Stimulated activated CD8-positive, alpha-beta memory T cell treated with anti-CD3 and anti-CD28 coated beads, Interleukin-7, amount 100 ng/mL, for 48 hours (primary cell): ENCODE measurements around the gene MAVS.

ENCODE experiments used
- DNase-seq, 2 donors: peaks; one replicate each; pipeline ENCODE4 v3.0.0-alpha.2; 2020; ENCODE audit warnings: low read depth in 1 of 2; ENCODE audit errors: extremely low read depth in 1 of 2

Gene MAVS

DNA sequence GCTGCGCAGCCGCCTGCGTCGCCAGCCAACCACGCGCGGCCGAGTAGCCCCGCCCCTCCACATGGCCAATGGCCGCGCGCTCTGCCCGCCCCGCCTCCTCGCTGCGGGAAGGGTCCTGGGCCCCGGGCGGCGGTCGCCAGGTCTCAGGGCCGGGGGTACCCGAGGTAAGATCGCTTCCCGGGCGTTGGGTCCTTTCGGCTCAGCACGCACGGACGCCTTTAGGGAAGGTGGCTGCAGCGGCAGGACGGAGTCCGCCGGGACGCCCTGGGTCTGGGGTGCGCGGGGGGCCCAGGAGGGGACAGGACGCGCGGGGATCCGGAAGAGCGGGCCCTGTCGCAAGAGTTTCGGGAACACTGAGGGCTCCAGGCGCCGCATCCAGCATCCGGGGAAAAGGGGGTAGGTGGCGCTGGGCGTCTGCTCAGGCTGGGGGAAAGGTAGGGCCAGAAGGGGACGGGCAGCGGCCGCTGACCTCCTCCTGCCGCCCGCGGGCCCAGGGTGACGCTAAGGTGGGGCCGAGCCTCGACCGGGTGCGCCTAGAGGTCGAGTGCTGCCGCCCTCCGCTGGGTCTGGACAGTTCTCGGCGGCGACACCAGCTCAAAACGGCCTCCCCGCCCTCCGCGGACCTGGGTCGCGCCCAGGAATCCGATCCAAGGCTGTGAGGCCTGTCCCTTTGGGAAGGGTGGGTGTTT, at the start of gene MAVS:
Gene MAVS, plus strand, starts transcription at position 95 of the 689 bp plus-strand sequence. CDS start 7,791 bp downstream, outside the sequence.
- DNase-seq: peak; percentile 78 to 80

GRCh38 chr20:3797226-3797545, 49.4 kb upstream of the MAVS start:
- DNase-seq: no peak

- peak in 1 of 2 donors; percentile 49 for DNase-seq
Measured at GRCh38 chr20:3797592-3798372, 48.9 kb upstream of the MAVS start.

- DNase-seq: no peak
Measured at GRCh38 chr20:3798373-3798768, 48.3 kb upstream of the MAVS start.

DNA sequence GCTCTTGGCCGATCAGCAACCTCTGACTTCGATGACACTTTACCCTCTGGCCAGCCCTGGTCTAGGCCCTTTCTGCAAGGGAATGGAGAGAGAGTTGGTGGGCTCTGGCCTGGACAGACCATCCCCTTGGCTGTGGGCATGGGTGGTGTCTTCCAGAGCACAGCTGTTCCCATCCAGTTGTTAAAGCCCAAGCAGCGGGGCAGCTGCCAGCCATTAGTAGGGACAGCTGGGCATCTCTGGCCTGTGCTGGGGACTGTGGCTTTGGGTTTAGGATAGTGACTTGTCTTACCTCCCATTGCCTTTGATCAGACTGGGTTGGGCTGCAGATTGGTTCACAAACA, 47.8 kb upstream of the MAVS start:
- no peak for DNase-seq

- no peak for DNase-seq
Measured at GRCh38 chr20:3800256-3800877, 46.3 kb upstream of the MAVS start.

DNA sequence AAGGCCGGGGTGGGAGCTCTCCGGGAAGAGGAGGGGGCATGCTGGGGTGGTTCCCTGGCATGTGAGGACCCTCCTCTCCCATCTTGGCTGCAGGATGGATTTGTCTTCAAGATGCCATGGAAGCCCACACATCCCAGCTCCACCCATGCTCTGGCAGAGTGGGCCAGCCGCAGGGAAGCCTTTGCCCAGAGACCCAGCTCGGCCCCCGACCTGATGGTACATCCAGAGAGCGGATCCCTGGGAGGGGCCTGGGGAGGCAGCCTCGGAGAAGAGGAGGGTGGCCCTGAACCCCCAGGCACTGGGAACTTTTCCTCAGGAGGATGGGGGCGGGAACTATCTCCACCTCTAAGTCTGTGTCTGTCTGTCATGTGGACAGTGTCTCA, 45.8 kb upstream of the MAVS start:
- DNase-seq: no peak

- DNase-seq: no peak
Measured at GRCh38 chr20:3801299-3801698, 45.3 kb upstream of the MAVS start.

- DNase-seq: no peak
Measured at GRCh38 chr20:3801846-3802245, 44.8 kb upstream of the MAVS start.

- no peak for DNase-seq
Measured at GRCh38 chr20:3802524-3803239, 44.0 kb upstream of the MAVS start.

DNA sequence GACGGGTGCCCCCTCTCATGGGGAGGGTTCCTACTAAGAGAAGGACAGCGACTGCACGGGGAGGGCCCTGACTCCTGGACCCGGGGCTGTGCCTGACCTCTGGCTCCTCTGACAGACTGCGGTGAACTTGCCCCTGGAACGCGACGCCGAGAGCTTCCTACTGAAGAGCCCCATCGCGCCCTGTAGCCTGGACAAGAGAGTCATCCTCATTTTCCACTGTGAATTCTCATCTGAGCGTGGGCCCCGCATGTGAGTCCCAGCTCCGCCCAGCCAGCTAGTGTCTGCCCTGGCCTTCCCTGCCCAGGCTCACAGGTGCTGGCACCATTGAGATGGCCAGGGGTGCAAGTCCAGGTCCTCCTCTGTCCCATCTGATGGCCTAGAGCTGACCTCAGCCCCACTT, 43.3 kb upstream of the MAVS start:
- no peak for DNase-seq

- DNase-seq: no peak
Measured at GRCh38 chr20:3803854-3804253, 42.8 kb upstream of the MAVS start.

DNA sequence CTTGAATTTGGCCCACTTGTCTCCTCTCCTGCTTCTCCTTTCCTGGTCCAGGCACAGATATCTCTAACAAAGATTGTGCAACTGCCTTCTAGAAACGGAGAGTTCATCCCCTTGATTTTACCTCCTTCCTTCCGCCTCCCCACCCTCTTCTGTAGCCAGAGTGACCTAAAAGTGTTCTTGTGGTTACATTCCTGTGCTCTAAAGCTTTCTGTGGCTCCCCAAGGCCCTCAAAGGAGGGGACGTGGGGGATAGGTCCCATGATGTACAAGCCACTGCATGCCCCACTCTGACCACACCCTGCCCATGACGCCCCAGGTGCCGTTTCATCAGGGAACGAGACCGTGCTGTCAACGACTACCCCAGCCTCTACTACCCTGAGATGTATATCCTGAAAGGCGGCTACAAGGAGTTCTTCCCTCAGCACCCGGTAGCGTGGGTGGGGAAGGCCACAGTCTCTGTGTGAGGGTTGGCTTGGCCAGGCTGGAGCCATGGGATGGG, 42.3 kb upstream of the MAVS start:
- no peak for DNase-seq

- DNase-seq: no peak
Measured at GRCh38 chr20:3804781-3805180, 41.9 kb upstream of the MAVS start.

DNA sequence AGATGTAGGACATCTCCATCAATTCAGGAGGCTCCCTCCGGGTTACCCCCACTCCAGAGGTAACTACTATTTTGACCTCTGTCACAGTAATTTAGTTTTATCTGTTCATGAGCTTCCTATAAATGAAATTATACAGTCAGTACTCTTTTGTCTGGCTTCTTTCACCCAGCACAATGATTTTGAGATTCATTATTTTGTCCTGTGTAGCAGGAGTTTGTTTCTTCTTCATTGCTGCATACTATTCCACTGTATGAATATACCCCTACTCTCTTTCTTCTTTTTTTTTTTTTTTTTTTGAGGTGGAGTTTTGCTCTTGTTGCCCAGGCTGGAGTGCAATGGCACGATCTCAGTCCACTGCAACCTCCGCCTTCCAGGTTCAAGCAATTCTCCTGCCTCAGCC, 38.1 kb upstream of the MAVS start:
- no peak for DNase-seq

DNA sequence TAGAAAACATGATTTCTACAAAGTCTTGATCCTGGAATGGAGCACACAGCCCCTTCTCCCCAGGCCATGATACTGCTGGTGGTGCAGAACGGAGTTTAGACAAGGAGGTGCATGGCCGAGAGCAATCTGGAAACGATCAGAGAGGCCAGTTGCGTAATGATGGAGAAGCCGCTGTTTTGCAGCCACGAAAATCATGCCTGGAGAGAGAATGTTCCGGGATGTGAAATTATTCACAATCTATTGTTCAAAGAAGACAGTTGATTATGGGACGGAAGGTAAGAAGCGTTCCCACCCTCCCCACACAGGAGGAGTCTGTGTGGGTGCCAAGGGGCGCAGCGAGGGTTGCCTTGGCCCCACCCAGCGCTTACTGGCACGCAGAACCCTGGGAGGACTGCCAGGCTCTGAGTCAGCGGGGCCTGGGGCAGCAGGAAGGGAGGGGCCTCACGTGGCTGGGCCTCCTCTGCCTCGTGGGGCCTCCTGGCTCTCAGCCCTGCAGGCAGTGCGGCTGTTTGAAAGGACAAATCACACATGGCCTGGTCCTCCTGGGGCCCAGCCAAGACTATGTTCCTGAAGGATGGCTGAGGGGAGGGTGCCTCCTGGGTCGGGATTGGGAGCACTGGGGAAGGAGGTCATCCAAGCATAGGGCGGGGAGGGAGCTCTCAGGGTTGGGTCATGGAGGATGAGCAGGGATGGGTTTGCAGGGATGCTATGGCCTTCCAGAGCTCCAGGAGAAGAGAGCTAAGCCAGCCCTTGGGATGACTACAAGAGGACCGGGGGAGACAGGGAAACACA, 35.0 kb upstream of the MAVS start:
- peak; percentile 79 to 91 for DNase-seq

- DNase-seq: no peak
Measured at GRCh38 chr20:3812259-3812681, 34.4 kb upstream of the MAVS start.

DNA sequence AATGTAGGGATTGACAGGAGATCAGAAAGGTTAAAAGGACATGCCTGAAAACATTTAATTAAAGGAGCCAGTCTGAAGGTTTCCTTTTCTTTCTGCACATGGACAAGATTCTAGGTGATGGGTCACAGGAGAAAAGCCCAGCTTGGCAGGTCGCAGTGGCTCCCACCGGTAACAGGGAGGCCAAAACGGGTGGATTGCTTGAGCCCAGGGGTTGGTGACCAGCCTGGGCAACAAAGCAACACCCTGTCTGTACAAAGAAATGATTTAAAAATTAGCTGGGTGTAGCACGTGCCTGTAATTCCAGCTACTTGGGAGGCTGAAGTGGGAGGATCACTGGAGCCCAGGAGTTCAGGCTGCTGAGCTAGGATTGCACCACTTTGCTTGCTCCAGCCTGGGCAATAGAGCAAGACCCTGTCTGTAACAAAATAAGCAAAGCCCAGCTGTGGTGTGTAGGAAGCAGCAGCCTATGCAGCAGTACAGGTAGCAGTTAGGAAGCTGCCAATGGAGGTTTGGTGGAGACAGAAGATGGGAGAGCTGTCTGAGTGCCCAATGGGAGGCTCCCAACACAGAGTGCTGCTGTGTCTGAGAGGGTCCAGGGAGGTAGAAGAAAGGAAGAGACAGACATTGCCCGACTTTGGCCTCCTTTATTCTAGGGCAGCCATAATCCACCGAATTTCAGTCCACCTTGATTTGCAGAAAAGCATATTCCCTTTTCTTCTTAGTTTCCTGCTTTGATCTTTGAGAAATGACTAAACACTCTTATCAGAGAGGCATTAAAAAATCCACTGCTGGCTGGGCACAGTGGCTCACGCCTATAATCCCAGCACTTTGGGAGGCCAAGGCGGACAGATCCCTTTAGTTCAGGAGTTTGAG, 33.4 kb upstream of the MAVS start:
- DNase-seq: no peak

- DNase-seq: no peak
Measured at GRCh38 chr20:3813848-3814581, 32.6 kb upstream of the MAVS start.
